CMK (cell line): Measurements from ENCODE around the gene NR2E1.

ENCODE experiments used
- DNase-seq: peaks from one replicate; pipeline ENCODE4 v3.0.0-alpha.2; 2010; ENCODE audit warnings: low read depth

Gene NR2E1

GRCh38 chr6:108211671-108212070, 45.8 kb downstream of the NR2E1 start:
- no peak for DNase-seq

- no peak for DNase-seq
These were observed 56.2 kb downstream of the NR2E1 start for GRCh38 chr6:108222064-108222463.

GRCh38 chr6:108222504-108222903, 56.7 kb downstream of the NR2E1 start:
- DNase-seq = no peak

- no peak for DNase-seq
These were observed 61.5 kb downstream of the NR2E1 start for GRCh38 chr6:108227290-108227689.

GRCh38 chr6:108228416-108228815, 62.6 kb downstream of the NR2E1 start:
- DNase-seq = no peak

- DNase-seq = no peak
These were observed 69.3 kb downstream of the NR2E1 start for GRCh38 chr6:108235127-108235526.

- no peak for DNase-seq
These were observed 71.0 kb downstream of the NR2E1 start for GRCh38 chr6:108236791-108237190.

- no peak for DNase-seq
These were observed 72.5 kb downstream of the NR2E1 start for GRCh38 chr6:108238322-108238721.
